ENCODE measurements around the gene NDUFS4. TPM values are rescaled to one million over a fixed set of nuclear protein-coding genes. Genes with fewer than 3 reads are reported as not detected.
A peak's percentile ranks its signal among the peaks of the same experiment; 100 is the strongest.

The NDUFS4 gene
- total and polyA plus RNA-seq, 2 donors (not counting 1 experiment from before 2014, with no cell fraction given): 147 to 194 TPM

- Histone ChIP-seq H3K4me3 (replicated peaks in 1 of 4; ENCODE audit: control extremely low read depth in 1 of 4, insufficient read depth in 1 of 4, low read depth in 3 of 4, low read length in 4 of 4) (no peak overlapping the region), H3K36me3 (ENCODE audit: control insufficient read depth, insufficient read depth, low read length) (no peaks in the 10 kb centered on the region), H3K9ac (ENCODE audit: insufficient read depth, low read length) (no peak overlapping the region), H3K79me2 (ENCODE audit: control insufficient read depth, insufficient read depth, low read length) (peaks cover 78% of the 10 kb centered on the region), H3K4me2 (ENCODE audit: extremely low read depth, insufficient read depth, low read length) (no peak overlapping the region), H3K9me3 (ENCODE audit: control insufficient read depth, insufficient read depth, low read depth, low read length) (no peaks in the 10 kb centered on the region), H2AFZ (ENCODE audit: low read length) (no peak overlapping the region), H3K27me3 (ENCODE audit: control insufficient read depth, insufficient read depth, low read length) (no peaks in the 10 kb centered on the region), H4K20me1 (ENCODE audit: control insufficient read depth, extremely low read depth, insufficient read depth, low read length) (no peaks in the 10 kb centered on the region), H3K27ac (ENCODE audit: insufficient read depth, low read length) (no peak overlapping the region), H3K4me1 (ENCODE audit: control insufficient read depth, extremely low read depth, insufficient read depth, low read length) (no peaks in the 10 kb centered on the region)
- TF ChIP-seq CTCF (conservative IDR thresholded peaks at IDR 0.05 in 1 of 2, IDR thresholded peaks at IDR 0.05 in 1 of 2; ENCODE audit: low read depth in 1 of 2, low read length in 2 of 2): no peak
- no peak for TF ChIP-seq EZH2 (IDR thresholded peaks at IDR 0.05; ENCODE audit: low read length, missing control alignments)
- peak in 1 of 2 donors; percentile 14 for DNase-seq (ENCODE audit: low read depth in 2 of 2)
Measured at GRCh38 chr5:53568871-53569270, 8.4 kb downstream of the NDUFS4 start.

GRCh38 chr5:53569453-53569852 lies 9.0 kb downstream of the NDUFS4 start:
- Histone ChIP-seq H4K20me1 (ENCODE audit: control insufficient read depth, extremely low read depth, insufficient read depth, low read length) (no peaks in the 10 kb centered on the region), H3K4me1 (ENCODE audit: control insufficient read depth, extremely low read depth, insufficient read depth, low read length) (no peaks in the 10 kb centered on the region), H2AFZ (ENCODE audit: low read length) (no peak overlapping the region), H3K9me3 (ENCODE audit: control insufficient read depth, insufficient read depth, low read depth, low read length) (no peaks in the 10 kb centered on the region), H3K4me2 (ENCODE audit: extremely low read depth, insufficient read depth, low read length) (no peak overlapping the region), H3K4me3 (replicated peaks in 1 of 4; ENCODE audit: control extremely low read depth in 1 of 4, insufficient read depth in 1 of 4, low read depth in 3 of 4, low read length in 4 of 4) (no peak overlapping the region), H3K27me3 (ENCODE audit: control insufficient read depth, insufficient read depth, low read length) (no peaks in the 10 kb centered on the region), H3K9ac (ENCODE audit: insufficient read depth, low read length) (no peak overlapping the region), H3K79me2 (ENCODE audit: control insufficient read depth, insufficient read depth, low read length) (peaks cover 77% of the 10 kb centered on the region), H3K36me3 (ENCODE audit: control insufficient read depth, insufficient read depth, low read length) (no peaks in the 10 kb centered on the region), H3K27ac (ENCODE audit: insufficient read depth, low read length) (no peak overlapping the region)
- DNase-seq (ENCODE audit: low read depth in 2 of 2): no peak
- TF ChIP-seq EZH2 (IDR thresholded peaks at IDR 0.05; ENCODE audit: low read length, missing control alignments) (no peak), CTCF (conservative IDR thresholded peaks at IDR 0.05 in 1 of 2, IDR thresholded peaks at IDR 0.05 in 1 of 2; ENCODE audit: low read depth in 1 of 2, low read length in 2 of 2) (no peak)

- H3K9ac ChIP-seq (ENCODE audit: insufficient read depth, low read length): no peak overlapping the region
- no peak overlapping the region for H3K27ac ChIP-seq (ENCODE audit: insufficient read depth, low read length)
- H3K36me3 ChIP-seq (ENCODE audit: control insufficient read depth, insufficient read depth, low read length): no peaks in the 10 kb centered on the region
- no peak for TF ChIP-seq CTCF (conservative IDR thresholded peaks at IDR 0.05 in 1 of 2, IDR thresholded peaks at IDR 0.05 in 1 of 2; ENCODE audit: low read depth in 1 of 2, low read length in 2 of 2)
- no peak for TF ChIP-seq EZH2 (IDR thresholded peaks at IDR 0.05; ENCODE audit: low read length, missing control alignments)
- no peaks in the 10 kb centered on the region for H3K9me3 ChIP-seq (ENCODE audit: control insufficient read depth, insufficient read depth, low read depth, low read length)
- H3K27me3 ChIP-seq (ENCODE audit: control insufficient read depth, insufficient read depth, low read length): no peaks in the 10 kb centered on the region
- no peaks in the 10 kb centered on the region for H3K4me1 ChIP-seq (ENCODE audit: control insufficient read depth, extremely low read depth, insufficient read depth, low read length)
- H3K4me3 ChIP-seq (replicated peaks in 1 of 4; ENCODE audit: control extremely low read depth in 1 of 4, insufficient read depth in 1 of 4, low read depth in 3 of 4, low read length in 4 of 4): no peak overlapping the region
- no peaks in the 10 kb centered on the region for H4K20me1 ChIP-seq (ENCODE audit: control insufficient read depth, extremely low read depth, insufficient read depth, low read length)
- peaks cover 76% of the 10 kb centered on the region for H3K79me2 ChIP-seq (ENCODE audit: control insufficient read depth, insufficient read depth, low read length)
- H2AFZ ChIP-seq (ENCODE audit: low read length): no peak overlapping the region
- DNase-seq (ENCODE audit: low read depth in 2 of 2): no peak
- H3K4me2 ChIP-seq (ENCODE audit: extremely low read depth, insufficient read depth, low read length): no peak overlapping the region
Measured at GRCh38 chr5:53571403-53571802, 11.0 kb downstream of the NDUFS4 start.

Measured in fibroblast of lung (primary cell).